GM23338 (cell line): ENCODE results near the gene MIF. TPM values are rescaled to one million over a fixed set of nuclear protein-coding genes. Genes with fewer than 3 reads are reported as not detected.

Source experiments
- ATAC-seq: fragments of 200-7000 bp; cut with Tn5 transposase; 3 replicates; pipeline ENCODE4 v1.9.1; 2020
- DNase-seq: peaks from one replicate; pipeline ENCODE4 v3.0.0-alpha.2; 2015; ENCODE audit warnings: low spot score
- H2AFZ ChIP-seq: fragments of 200-600 bp; sonication (generic); 2 replicates; pipeline ENCODE4 v1.8.0; 2016; ENCODE audit warnings: antibody characterized with exemption, mild to moderate bottlenecking, moderate library complexity
- H3F3A ChIP-seq: fragments of 200-600 bp; sonication (generic); replicated peaks from 2 replicates; pipeline ENCODE4 v1.8.0; 2017; ENCODE audit warnings: antibody characterized with exemption, mixed run types, low read depth
- H3K27ac ChIP-seq: fragments of 200-600 bp; sonication (generic); 2 replicates; pipeline ENCODE4 v1.6.1; 2016; ENCODE audit warnings: low read depth
- H3K27me3 ChIP-seq: fragments of 200-600 bp; sonication (generic); 2 replicates; pipeline ENCODE4 v1.8.0; 2016; ENCODE audit warnings: mild to moderate bottlenecking, mixed run types, moderate library complexity; ENCODE audit not compliant: insufficient read depth
- H3K36me3 ChIP-seq: fragments of 200-600 bp; sonication (generic); 2 replicates; pipeline ENCODE4 v1.8.0; 2016; ENCODE audit warnings: mild to moderate bottlenecking; ENCODE audit not compliant: insufficient read depth
- H3K4me1 ChIP-seq: fragments of 200-600 bp; sonication (generic); 2 replicates; pipeline ENCODE4 v1.8.0; 2016; ENCODE audit warnings: mild to moderate bottlenecking, moderate library complexity; ENCODE audit not compliant: insufficient read depth
- H3K4me2 ChIP-seq: fragments of 200-600 bp; sonication (generic); 2 replicates; pipeline ENCODE4 v1.7.1; 2017; ENCODE audit warnings: mixed run types
- H3K4me3 ChIP-seq: fragments of 200-600 bp; sonication (generic); 2 replicates; pipeline ENCODE4 v1.6.1; 2016; ENCODE audit warnings: mixed run types
- H3K79me2 ChIP-seq: fragments of 200-600 bp; sonication (generic); replicated peaks from 2 replicates; pipeline ENCODE4 v1.8.0; 2017; ENCODE audit warnings: mild to moderate bottlenecking; ENCODE audit not compliant: insufficient read depth
- H3K9me2 ChIP-seq: fragments of 200-600 bp; sonication (generic); 2 replicates; pipeline ENCODE4 v1.8.0; 2017; ENCODE audit not compliant: insufficient read depth
- H4K20me1 ChIP-seq: fragments of 200-600 bp; sonication (generic); replicated peaks from 2 replicates; pipeline ENCODE4 v1.8.0; 2017; ENCODE audit warnings: mild to moderate bottlenecking; ENCODE audit not compliant: insufficient read depth
- H3K27ac Mint-ChIP-seq: 2 replicates; pipeline ENCODE4 v1.8.0; 2020; ENCODE audit warnings: inconsistent platforms, mild to moderate bottlenecking, moderate library complexity, mixed read lengths
- H3K27me3 Mint-ChIP-seq: 3 replicates; pipeline ENCODE4 v1.8.0; 2022; ENCODE audit warnings: low read depth, mild to moderate bottlenecking, moderate library complexity, mixed read lengths, inconsistent platforms; ENCODE audit not compliant: insufficient read depth, poor library complexity
- H3K36me3 Mint-ChIP-seq: 3 replicates; pipeline ENCODE4 v1.8.0; 2021; ENCODE audit warnings: low read depth, mild to moderate bottlenecking, inconsistent platforms, moderate library complexity, mixed read lengths
- H3K4me1 Mint-ChIP-seq: 3 replicates; pipeline ENCODE4 v1.8.0; 2020; ENCODE audit warnings: mild to moderate bottlenecking, inconsistent platforms, mixed read lengths
- H3K4me3 Mint-ChIP-seq: 3 replicates; pipeline ENCODE4 v1.8.0; 2021; ENCODE audit warnings: moderate library complexity, mild to moderate bottlenecking, inconsistent platforms, mixed read lengths
- H3K9me3 Mint-ChIP-seq: 3 replicates; pipeline ENCODE4 v1.8.0; 2020; ENCODE audit warnings: moderate library complexity, mild to moderate bottlenecking, inconsistent platforms, mixed read lengths
- CREB1 ChIP-seq: fragments of 250-450 bp; sonication (Bioruptor Pico); IDR thresholded peaks from 2 replicates; pipeline ENCODE4 v1.5.0; 2020; ENCODE audit warnings: low read depth, mild to moderate bottlenecking, moderate library complexity
- CTCF ChIP-seq, 2 experiments: fragments of 200-600 bp in 1 of 2; sonication (generic) in 1 of 2; conservative IDR thresholded peaks; 2 replicates each; pipeline versions ENCODE4 v1.5.1 to v1.6.1; 2016 to 2017; ENCODE audit warnings: antibody characterized with exemption in 2 of 2, low read depth in 2 of 2, mild to moderate bottlenecking in 2 of 2, moderate library complexity in 1 of 2
- ETS1 ChIP-seq: IDR thresholded peaks from 2 replicates; pipeline ENCODE4 v1.6.1; 2016; ENCODE audit warnings: antibody characterized with exemption
- EZH2phosphoT487 ChIP-seq: fragments of 200-600 bp; sonication (generic); IDR thresholded peaks from one replicate; pipeline ENCODE4 v1.8.1; 2018; ENCODE audit warnings: antibody characterized with exemption; ENCODE audit not compliant: unreplicated experiment
- POLR2AphosphoS5 ChIP-seq: IDR thresholded peaks from 2 replicates; pipeline ENCODE4 v1.6.1; 2016; ENCODE audit warnings: antibody characterized with exemption, low read depth
- REST ChIP-seq: IDR thresholded peaks from one replicate; pipeline ENCODE4 v1.6.1; 2018; ENCODE audit warnings: antibody characterized with exemption; ENCODE audit not compliant: unreplicated experiment
- STAT1 ChIP-seq: IDR thresholded peaks from one replicate; pipeline ENCODE4 v1.6.1; 2016; ENCODE audit warnings: antibody characterized with exemption; ENCODE audit not compliant: unreplicated experiment
- ZNF114 ChIP-seq: fragments of 250-450 bp; sonication (Bioruptor Pico); IDR thresholded peaks from 2 replicates; pipeline ENCODE4 v1.5.0; 2020; ENCODE audit warnings: mild to moderate bottlenecking, moderate library complexity
- ZNF331 ChIP-seq: fragments of 250-450 bp; sonication (Bioruptor Pico); IDR thresholded peaks from 2 replicates; pipeline ENCODE4 v1.5.0; 2020; ENCODE audit warnings: low read depth, mild to moderate bottlenecking, moderate library complexity
- ZNF462 ChIP-seq: fragments of 250-450 bp; sonication (Bioruptor Pico); IDR thresholded peaks from 2 replicates; pipeline ENCODE4 v1.5.0; 2020; ENCODE audit warnings: mild to moderate bottlenecking, moderate library complexity
- polyA plus RNA-seq: library from polyadenylated mRNA; unstranded; fragments of >200 nt; fragmentation: Nextera tagmentation; extraction: Ambion mirVana; gene quantifications from 2 replicates; pipeline ENCODE4 v1.2.1, GENCODE V29; 2016
- total RNA-seq: library from RNA; depleted of rRNA; stranded (reverse); fragments of >200 nt; shearing (Covaris generic); gene quantifications from 2 replicates; pipeline ENCODE4 v1.2.3, GENCODE V29; 2014

MIF gene
- total and polyA plus RNA-seq, 2 experiments from 2014 or later: 800 to 5,205 TPM

GRCh38 chr22:23878219-23878618 is 16.0 kb upstream of the MIF start (continued):
- no peak for TF ChIP-seq REST
- TF ChIP-seq STAT1: no peak
- TF ChIP-seq CREB1 (CRISPR knock-in tag): no peak
- no peak for TF ChIP-seq ZNF114 (CRISPR knock-in tag)
- TF ChIP-seq POLR2AphosphoS5: no peak

GRCh38 chr22:23882370-23882769 is 11.8 kb upstream of the MIF start:
- Mint-ChIP-seq H3K27me3 (no peaks in the 10 kb centered on the region), H3K9me3 (no peaks in the 10 kb centered on the region), H3K36me3 (peaks cover 30% of the 10 kb centered on the region), H3K4me1 (peaks cover 3% of the 10 kb centered on the region; the same call in 2 of the 3 replicates), H3K27ac (no peak overlapping the region), H3K4me3 (no peak overlapping the region)
- no peak overlapping the region for H3K4me2 ChIP-seq
- H3K27ac ChIP-seq: no peak overlapping the region
- ATAC-seq (no peak), DNase-seq (no peak)
- H3K27me3 ChIP-seq: no peaks in the 10 kb centered on the region
- no peak overlapping the region for H2AFZ ChIP-seq
- H3K4me1 ChIP-seq: no peaks in the 10 kb centered on the region
- H3K9me2 ChIP-seq: no peaks in the 10 kb centered on the region
- no peak overlapping the region for H3K4me3 ChIP-seq
- H3F3A ChIP-seq: no peaks in the 10 kb centered on the region
- no peaks in the 10 kb centered on the region for H4K20me1 ChIP-seq
- no peaks in the 10 kb centered on the region for H3K36me3 ChIP-seq
- no peaks in the 10 kb centered on the region for H3K79me2 ChIP-seq
- TF ChIP-seq ZNF462: no peak
- no peak for TF ChIP-seq POLR2AphosphoS5
- no peak for TF ChIP-seq EZH2phosphoT487
- TF ChIP-seq CREB1 (CRISPR knock-in tag): no peak
- TF ChIP-seq ZNF331 (CRISPR knock-in tag): no peak
- no peak for TF ChIP-seq CTCF (conservative IDR thresholded peaks at IDR 0.05; ENCODE audit: low read depth in 2 of 2)
- no peak for TF ChIP-seq ETS1
